Adrenal gland (tissue), 19 donors: ENCODE results near the gene SP8. TPM values are rescaled to one million over a fixed set of nuclear protein-coding genes. Genes with fewer than 3 reads are reported as not detected.
A peak's percentile ranks its signal among the peaks of the same experiment; 100 is the strongest.
"Not testable (repeated sequence)": the region's sequence is repeated elsewhere in the genome, so short reads cannot be mapped to it uniquely, and the experiment has no call there.

ENCODE experiments used
- DNase-seq, 7 donors: peaks; one replicate each; pipeline ENCODE4 v3.0.0-alpha.2; 2019 to 2020
- H3K27ac ChIP-seq, 5 donors: fragments of 200-600 bp; sonication (generic) in 4 of 5; 1 replicate in 3 of 5; 2 replicates in 2 of 5; pipeline versions ENCODE4 v1.5.1 to v1.8.0; 2016 to 2020; ENCODE audit warnings: mild to moderate bottlenecking in 1 of 5
- H3K27me3 ChIP-seq: fragments of 200-600 bp; 2 replicates; pipeline ENCODE4 v1.8.0; 2021
- H3K36me3 ChIP-seq, 2 donors: fragments of 200-600 bp; replicated peaks in 1 of 2; 1 replicate in 1 of 2; 2 replicates in 1 of 2; pipeline versions ENCODE4 v1.5.1 to v1.8.0; 2018 to 2022
- H3K4me1 ChIP-seq, 2 donors: fragments of 200-600 bp; replicated peaks in 1 of 2; 1 replicate in 1 of 2; 2 replicates in 1 of 2; pipeline versions ENCODE4 v1.5.1 to v1.8.0; 2018 to 2021
- H3K4me3 ChIP-seq, 4 donors: fragments of 200-600 bp; sonication (generic) in 3 of 4; one replicate each; pipeline ENCODE4 v1.5.1; 2016 to 2018
- H3K9me3 ChIP-seq, 3 donors: fragments of 200-600 bp; sonication (generic) in 1 of 3; replicated peaks in 1 of 3; 1 replicate in 2 of 3; 2 replicates in 1 of 3; pipeline versions ENCODE4 v1.5.1 to v1.8.0; 2016 to 2021
- POLR2A ChIP-seq, 2 donors: fragments of 450-650 bp; IDR thresholded peaks; one replicate each; pipeline ENCODE4 v1.6.1; 2017; ENCODE audit warnings: antibody characterized with exemption in 2 of 2, mild to moderate bottlenecking in 2 of 2, moderate library complexity in 1 of 2
- WGBS, 4 donors: extraction: QIAGEN DNeasy Blood & Tissue Kit in 2 of 4; methylation state at CpG; one replicate each; pipeline versions ENCODE4 v1.1.5 to v1.1.7; 2013 to 2017; 5-methylcytosine and 5-hydroxymethylcytosine counted together
- intact Hi-C, 2 donors: fragments of 100-400 bp; cut with DNase I; formaldehyde crosslinking; loops; one replicate each; pipeline versions ENCODE4 v1.14.1 to v1.15.0; 2022 to 2023
- long read RNA-seq, 10 donors: library from polyadenylated mRNA in 3 of 10; unstranded in 2 of 10; stranded (forward) in 1 of 10; transcript quantifications; one replicate each; pipeline ENCODE4 v2.0.0 and lab custom pipeline, GENCODE V29; 2021 to 2026
- polyA plus RNA-seq, 3 donors: library from polyadenylated mRNA; stranded (reverse); fragments of 200-250 nt in 2 of 3; fragments of 350-450 nt in 1 of 3; fragmentation: Illumina TruSeq in 1 of 3; extraction: RNeasy Lipid Tissue Mini Kit (QIAGEN cat#74804) in 1 of 3; gene quantifications; one replicate each; pipeline ENCODE4 v1.2.3, GENCODE V29; 2013 to 2014
- total RNA-seq, 9 donors: library from RNA; depleted of rRNA in 4 of 9; stranded (reverse); fragments of >200 nt in 4 of 9; fragments of 120-200 nt in 1 of 9; fragmentation: NEBNext Ultra II Directional in 1 of 9; extraction: Animal tissue kit (Norgen Biotek cat#: 25700) in 1 of 9; gene quantifications; one replicate each; pipeline versions ENCODE4 v1.1.0 to v1.2.4, GENCODE V29; 2013 to 2023
- TF ChIP-seq, protein P1 (sequence below), 6 experiments: fragments of 450-650 bp in 4 of 6; fragments of 200-600 bp in 2 of 6; sonication (generic) in 1 of 6; IDR thresholded peaks; 1 replicate in 5 of 6; 2 replicates in 1 of 6; pipeline versions ENCODE4 v1.5.1 to v1.8.0; 2016 to 2021; ENCODE audit warnings: antibody characterized with exemption in 6 of 6, mild to moderate bottlenecking in 2 of 6, moderate library complexity in 1 of 6
- donor health status: healthy with polysubstance abuse.
- donor health status: Bipolar disorder and iron deficiency.
- donor health status: DM: yes; HTN: yes; CAD: no.
- donor health status: DM: no; HTN: no; CAD: no.
- donor health status: DM: no; HTN: no; CAD: no.
- donor health status: DM: yes; HTN: yes; CAD: no.

SP8 gene
- total RNA-seq = not detected
- not detected for polyA plus RNA-seq
- long read RNA-seq, donor 1 = 0 reads
- long read RNA-seq, donor 2 = 0 reads
- long read RNA-seq, donor 3 = 0 reads
- long read RNA-seq, donor 4 = 0 reads
- long read RNA-seq, donor 5 = 0 reads
- long read RNA-seq, donor 6 = 0 reads
- long read RNA-seq, donor 7 = 0 reads
- long read RNA-seq, donor 8 = 0 reads
- long read RNA-seq, donor 9 = 0 reads
- long read RNA-seq, donor 10 = 0 reads

GRCh38 chr7:20786779-20787659 is at the start of gene SP8:
Gene SP8, minus strand, starts transcription at chr7:20786886. Its CDS starts 88 bp downstream, at chr7:20786798.
- no peak for DNase-seq
- intact Hi-C loops = loop anchor here in 1 of 2 donors (10.0 kb wide), 1 partner anchor 718 kb away; no protein-coding TSS in a partner anchor
- Histone ChIP-seq H3K4me3 (peak within 1 kb of the TSS in 1 of 4 donors; percentile 37), H3K27me3 (peaks cover 98% of the 10 kb centered on the region), H3K36me3 (no peaks in the 10 kb centered on the region), H3K4me1 (peaks cover 5 to 20% of the 10 kb centered on the region in 2 donors), H3K27ac (no peak within 1 kb of the TSS), H3K9me3 (no peaks in the 10 kb centered on the region)
- TF ChIP-seq, protein P1, sequence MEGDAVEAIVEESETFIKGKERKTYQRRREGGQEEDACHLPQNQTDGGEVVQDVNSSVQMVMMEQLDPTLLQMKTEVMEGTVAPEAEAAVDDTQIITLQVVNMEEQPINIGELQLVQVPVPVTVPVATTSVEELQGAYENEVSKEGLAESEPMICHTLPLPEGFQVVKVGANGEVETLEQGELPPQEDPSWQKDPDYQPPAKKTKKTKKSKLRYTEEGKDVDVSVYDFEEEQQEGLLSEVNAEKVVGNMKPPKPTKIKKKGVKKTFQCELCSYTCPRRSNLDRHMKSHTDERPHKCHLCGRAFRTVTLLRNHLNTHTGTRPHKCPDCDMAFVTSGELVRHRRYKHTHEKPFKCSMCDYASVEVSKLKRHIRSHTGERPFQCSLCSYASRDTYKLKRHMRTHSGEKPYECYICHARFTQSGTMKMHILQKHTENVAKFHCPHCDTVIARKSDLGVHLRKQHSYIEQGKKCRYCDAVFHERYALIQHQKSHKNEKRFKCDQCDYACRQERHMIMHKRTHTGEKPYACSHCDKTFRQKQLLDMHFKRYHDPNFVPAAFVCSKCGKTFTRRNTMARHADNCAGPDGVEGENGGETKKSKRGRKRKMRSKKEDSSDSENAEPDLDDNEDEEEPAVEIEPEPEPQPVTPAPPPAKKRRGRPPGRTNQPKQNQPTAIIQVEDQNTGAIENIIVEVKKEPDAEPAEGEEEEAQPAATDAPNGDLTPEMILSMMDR (IDR thresholded peaks at IDR 0.05) = no peak
- no peak for TF ChIP-seq POLR2A (IDR thresholded peaks at IDR 0.05)
- WGBS, 4 donors = 7 to 11% (median 9%) methylated on average over 25 to 50 of the region's 50 CpGs

- intact Hi-C loops, H3K9me3 ChIP-seq, H3K4me3 ChIP-seq, H3K4me1 ChIP-seq, DNase-seq, H3K27ac ChIP-seq, H3K27me3 ChIP-seq, H3K36me3 ChIP-seq: not testable (repeated sequence)
- WGBS, 4 donors = 65 to 71% (median 68%) methylated on average over 2 of the region's 2 CpGs
Measured at GRCh38 chr7:20836424-20836823, 49.7 kb upstream of the SP8 start.

DNA sequence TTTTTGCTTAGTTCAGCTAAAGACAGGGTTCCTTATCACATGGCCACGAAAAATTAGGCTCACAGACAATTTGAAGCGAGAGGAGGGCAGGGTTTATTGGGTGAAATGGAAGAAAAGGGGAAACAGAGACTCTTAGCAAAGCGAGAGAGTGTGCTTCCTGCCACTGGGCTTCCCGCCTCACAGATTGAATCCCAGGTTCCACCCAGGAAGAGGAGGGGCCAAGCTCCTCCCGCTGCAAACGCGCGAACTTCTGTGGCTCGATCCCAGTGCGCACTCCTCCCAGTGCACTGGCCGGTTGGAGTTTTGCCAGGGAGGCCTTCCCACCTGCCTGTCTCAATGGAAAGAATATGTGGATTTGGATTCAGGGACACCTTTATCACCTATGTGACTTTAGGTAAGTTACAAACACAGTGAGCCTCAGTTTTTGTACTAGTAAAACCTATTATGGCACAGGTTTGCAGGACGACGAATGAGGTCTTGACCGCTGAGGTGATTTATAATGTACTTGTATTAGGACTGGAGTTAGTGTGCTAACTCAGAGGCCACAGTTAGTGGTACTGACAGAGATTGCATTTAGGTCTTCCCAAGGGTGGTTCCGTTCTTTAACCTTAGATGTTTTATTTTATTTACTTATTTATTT is 48.5 kb upstream of the SP8 start:
- DNase-seq = no peak
- no peaks in the 10 kb centered on the region for H3K36me3 ChIP-seq
- no peaks in the 10 kb centered on the region for H3K9me3 ChIP-seq
- WGBS, 4 donors = 79 to 88% (median 83%) methylated on average over 15 of the region's 15 CpGs
- TF ChIP-seq, protein P1 (IDR thresholded peaks at IDR 0.05) = no peak
- no peak for TF ChIP-seq POLR2A (IDR thresholded peaks at IDR 0.05)
- no peaks in the 10 kb centered on the region for H3K4me1 ChIP-seq
- intact Hi-C loops = no loop called here
- peaks cover 7% of the 10 kb centered on the region for H3K27me3 ChIP-seq
- no peak overlapping the region for H3K4me3 ChIP-seq
- no peak overlapping the region for H3K27ac ChIP-seq

GRCh38 chr7:20834656-20835055 is 48.0 kb upstream of the SP8 start:
- no peak for DNase-seq
- intact Hi-C loops = no loop called here
- Histone ChIP-seq H3K36me3 (no peaks in the 10 kb centered on the region), H3K27ac (no peak overlapping the region), H3K27me3 (peaks cover 7% of the 10 kb centered on the region), H3K4me3 (no peak overlapping the region), H3K9me3 (no peaks in the 10 kb centered on the region), H3K4me1 (no peaks in the 10 kb centered on the region)
- TF ChIP-seq, protein P1 (IDR thresholded peaks at IDR 0.05) = peak in 2 of 6 experiments; percentile 8 to 16
- TF ChIP-seq POLR2A (IDR thresholded peaks at IDR 0.05) = no peak
